Dendritic cell treated with granulocyte-macrophage colony-stimulating factor and Interleukin-4, amounts not matched to agents 40 ng/mL and 50 ng/mL, for 4 days (primary cell): ENCODE results near the gene CTPS2.

Source experiments
- H3K27ac Mint-ChIP-seq: one replicate; pipeline ENCODE4 v1.8.0; 2022; ENCODE audit warnings: mild to moderate bottlenecking, mixed read lengths
- H3K27me3 Mint-ChIP-seq: one replicate; pipeline ENCODE4 v1.8.0; 2022; ENCODE audit warnings: mild to moderate bottlenecking, mixed read lengths
- H3K36me3 Mint-ChIP-seq: one replicate; pipeline ENCODE4 v1.8.0; 2022; ENCODE audit warnings: low read depth, mixed read lengths
- H3K4me1 Mint-ChIP-seq: one replicate; pipeline ENCODE4 v1.8.0; 2022; ENCODE audit warnings: low read depth, mixed read lengths
- H3K4me3 Mint-ChIP-seq: one replicate; pipeline ENCODE4 v1.8.0; 2022; ENCODE audit warnings: mild to moderate bottlenecking, moderate library complexity, mixed read lengths
- H3K9me3 Mint-ChIP-seq: one replicate; pipeline ENCODE4 v1.8.0; 2022; ENCODE audit warnings: mixed read lengths
- intact Hi-C: fragments of 100-400 bp; cut with micrococcal nuclease; formaldehyde crosslinking; loops from one replicate; pipeline ENCODE4 v1.15.0; 2022

The CTPS2 gene

DNA sequence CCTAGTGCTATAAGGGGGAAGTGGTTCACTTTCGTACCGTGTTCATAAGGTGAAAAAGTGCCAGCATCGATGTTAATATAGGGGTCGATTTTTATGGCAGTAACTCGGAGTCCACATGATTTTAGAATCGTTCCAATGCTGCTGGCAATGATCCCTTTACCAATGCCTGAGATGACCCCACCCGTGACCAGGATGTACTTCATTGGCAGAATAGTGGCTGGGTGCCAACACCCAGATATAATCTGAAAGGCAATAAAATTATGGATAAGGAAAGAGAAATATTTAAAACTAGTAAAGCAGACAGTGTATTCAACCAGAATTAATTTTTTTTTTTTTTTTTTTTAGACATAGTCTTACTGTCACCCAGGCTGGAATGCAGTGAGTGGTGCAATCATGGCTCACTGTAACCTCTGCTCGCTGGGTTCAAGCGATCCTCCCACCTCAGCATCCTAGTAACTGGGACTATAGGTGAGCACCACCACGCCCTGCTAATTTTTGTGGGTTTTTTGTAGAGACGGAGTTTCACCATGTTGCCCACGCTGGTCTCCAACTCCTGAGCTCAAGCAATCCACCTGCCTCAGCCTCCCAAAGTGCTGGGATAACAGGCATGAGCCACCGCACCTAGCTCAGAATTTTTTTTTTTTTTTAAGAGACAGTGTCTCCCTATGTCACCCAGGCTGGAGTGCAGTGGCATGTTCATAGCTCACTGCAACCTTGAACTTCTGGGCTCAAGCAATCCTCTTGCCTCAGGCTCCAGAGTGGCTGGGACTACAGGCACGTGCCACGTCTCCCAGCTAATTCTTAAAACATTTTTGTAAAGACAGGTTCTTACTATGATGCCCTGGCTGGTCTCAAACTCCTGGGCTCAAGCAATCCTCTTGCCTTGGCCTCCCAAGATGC is 9.5 kb downstream of the CTPS2 start:
- H3K4me3 Mint-ChIP-seq: no peak overlapping the region
- intact Hi-C loops: no loop called here
- no peak overlapping the region for H3K27ac Mint-ChIP-seq
- no peaks in the 10 kb centered on the region for H3K4me1 Mint-ChIP-seq
- no peaks in the 10 kb centered on the region for H3K27me3 Mint-ChIP-seq
- H3K36me3 Mint-ChIP-seq: peaks cover 26% of the 10 kb centered on the region
- no peaks in the 10 kb centered on the region for H3K9me3 Mint-ChIP-seq

DNA sequence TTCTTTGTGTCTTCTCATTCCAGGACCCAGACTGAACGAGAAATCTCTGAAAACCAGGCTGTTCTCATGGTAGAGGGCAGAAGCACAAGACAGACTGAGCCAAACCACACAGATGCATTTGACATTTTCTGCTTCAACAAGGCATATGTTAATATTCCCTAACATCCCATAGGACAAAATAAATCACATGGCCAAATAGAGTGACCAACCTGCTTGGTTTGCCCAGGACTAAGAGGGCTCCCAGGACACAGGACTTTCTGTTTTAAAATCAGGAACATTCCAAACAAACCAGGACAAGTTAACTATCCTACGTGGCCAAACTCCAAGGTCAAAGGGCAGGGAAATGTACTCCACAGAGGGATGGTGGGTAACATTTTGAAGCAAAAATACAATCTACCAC is 11.7 kb downstream of the CTPS2 start:
- no peaks in the 10 kb centered on the region for H3K9me3 Mint-ChIP-seq
- no peak overlapping the region for H3K27ac Mint-ChIP-seq
- intact Hi-C loops: no loop called here
- no peaks in the 10 kb centered on the region for H3K27me3 Mint-ChIP-seq
- H3K4me3 Mint-ChIP-seq: no peak overlapping the region
- H3K36me3 Mint-ChIP-seq: peaks cover 28% of the 10 kb centered on the region
- no peaks in the 10 kb centered on the region for H3K4me1 Mint-ChIP-seq

DNA sequence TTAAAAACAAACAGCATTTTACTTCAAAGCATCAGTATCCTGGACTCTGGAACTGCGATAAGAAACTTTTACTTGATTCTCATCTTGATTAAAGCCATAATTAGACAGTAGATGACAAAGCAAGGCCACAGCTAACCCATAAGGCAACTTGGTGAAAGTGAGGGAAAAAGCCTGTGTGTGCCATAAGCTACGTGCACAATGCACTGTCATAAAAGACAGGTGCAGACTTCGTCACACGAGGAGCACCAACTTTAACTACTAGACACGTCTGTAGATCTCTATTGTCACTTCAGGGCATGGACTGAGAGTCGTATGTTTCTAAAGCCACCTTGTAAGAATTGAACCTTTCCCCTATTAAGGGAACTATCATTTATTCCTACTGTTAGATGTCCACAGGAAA is 13.1 kb downstream of the CTPS2 start:
- intact Hi-C loops: loop anchor here (10.0 kb wide), 1 partner anchor 1225 kb away; no protein-coding TSS in a partner anchor
- H3K27me3 Mint-ChIP-seq: no peaks in the 10 kb centered on the region

DNA sequence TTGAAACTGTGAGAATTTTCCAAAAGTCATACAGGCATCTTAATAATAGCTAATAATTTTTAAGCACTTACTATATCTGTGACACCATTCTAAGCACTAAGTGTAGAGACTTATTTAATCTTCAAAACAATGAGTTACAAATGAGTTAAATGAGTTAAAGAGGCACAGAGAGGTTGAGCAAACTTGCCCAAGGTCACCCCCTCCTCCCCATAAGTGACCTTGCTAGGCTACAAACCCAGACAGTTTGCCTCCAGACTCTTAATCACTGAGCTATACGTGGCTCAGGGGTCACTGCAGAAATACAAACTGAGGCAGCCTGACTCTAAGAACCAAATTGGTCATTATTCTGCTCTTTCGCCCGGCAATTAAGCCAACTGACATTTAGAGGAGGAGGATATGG is 15.5 kb downstream of the CTPS2 start:
- no peak overlapping the region for H3K4me3 Mint-ChIP-seq
- no peak overlapping the region for H3K27ac Mint-ChIP-seq
- H3K9me3 Mint-ChIP-seq: no peaks in the 10 kb centered on the region
- H3K36me3 Mint-ChIP-seq: peaks cover 44% of the 10 kb centered on the region
- H3K27me3 Mint-ChIP-seq: no peaks in the 10 kb centered on the region
- intact Hi-C loops: loop anchor here (10.0 kb wide), 1 partner anchor 1222 kb away; no protein-coding TSS in a partner anchor
- H3K4me1 Mint-ChIP-seq: no peaks in the 10 kb centered on the region

More for the DNA sequence above, 13.1 kb downstream of the CTPS2 start:
- Mint-ChIP-seq H3K27ac (no peak overlapping the region), H3K4me1 (no peaks in the 10 kb centered on the region), H3K36me3 (peaks cover 30% of the 10 kb centered on the region), H3K4me3 (no peak overlapping the region), H3K9me3 (no peaks in the 10 kb centered on the region)

DNA sequence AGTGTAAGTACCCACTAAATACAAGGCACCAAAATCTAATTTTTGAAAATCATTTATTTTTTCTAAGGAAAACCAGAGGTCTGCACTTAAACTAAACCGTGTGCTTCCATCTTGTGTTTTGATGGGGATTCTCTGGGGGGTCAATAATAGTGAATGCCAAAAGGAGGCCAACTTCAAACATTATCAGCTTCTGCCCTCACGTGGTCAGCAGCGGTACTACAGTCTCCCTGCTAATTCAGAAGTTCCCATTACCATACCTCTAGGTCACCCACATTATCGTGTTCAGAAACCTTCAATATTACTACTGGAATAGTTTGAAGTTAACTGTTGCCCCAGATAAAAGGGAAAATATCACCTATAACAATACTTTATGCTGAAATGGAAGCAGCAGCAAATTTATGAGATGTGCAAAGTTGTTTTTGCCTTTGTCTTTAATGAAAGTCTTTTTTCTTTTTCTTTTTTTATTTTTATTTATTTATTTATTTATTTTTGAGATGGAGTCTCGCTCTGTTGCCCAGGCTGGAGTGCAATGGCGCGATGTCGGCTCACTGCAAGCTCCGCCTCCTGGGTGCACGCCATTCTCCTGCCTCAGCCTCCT is 17.3 kb downstream of the CTPS2 start:
- no peaks in the 10 kb centered on the region for H3K27me3 Mint-ChIP-seq
- no peaks in the 10 kb centered on the region for H3K4me1 Mint-ChIP-seq
- H3K27ac Mint-ChIP-seq: no peak overlapping the region
- intact Hi-C loops: loop anchor here (10.0 kb wide), 1 partner anchor 1220 kb away; no protein-coding TSS in a partner anchor
- H3K36me3 Mint-ChIP-seq: peaks cover 56% of the 10 kb centered on the region
- no peak overlapping the region for H3K4me3 Mint-ChIP-seq
- no peaks in the 10 kb centered on the region for H3K9me3 Mint-ChIP-seq

DNA sequence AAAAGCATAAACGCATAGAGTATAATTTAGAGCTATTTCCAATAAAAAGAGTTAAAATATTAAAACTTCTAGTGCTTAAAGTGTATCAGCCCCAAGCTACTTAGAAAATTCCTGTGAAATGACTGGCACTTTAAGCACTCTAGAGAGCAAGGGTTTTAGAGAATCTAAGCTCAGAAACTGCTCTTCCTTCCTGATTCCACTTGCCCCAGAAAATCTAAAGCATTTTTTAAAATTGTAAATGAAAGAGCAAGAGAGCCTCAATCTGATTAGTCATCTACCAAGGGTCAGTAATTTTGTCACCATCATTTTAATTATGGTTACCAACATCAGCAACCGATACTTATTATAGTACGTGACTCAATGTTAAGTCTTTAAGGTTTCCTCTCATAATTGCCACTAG is 25.0 kb downstream of the CTPS2 start:
- intact Hi-C loops: no loop called here
- Mint-ChIP-seq H3K27ac (no peak overlapping the region), H3K36me3 (peaks cover 66% of the 10 kb centered on the region)

DNA sequence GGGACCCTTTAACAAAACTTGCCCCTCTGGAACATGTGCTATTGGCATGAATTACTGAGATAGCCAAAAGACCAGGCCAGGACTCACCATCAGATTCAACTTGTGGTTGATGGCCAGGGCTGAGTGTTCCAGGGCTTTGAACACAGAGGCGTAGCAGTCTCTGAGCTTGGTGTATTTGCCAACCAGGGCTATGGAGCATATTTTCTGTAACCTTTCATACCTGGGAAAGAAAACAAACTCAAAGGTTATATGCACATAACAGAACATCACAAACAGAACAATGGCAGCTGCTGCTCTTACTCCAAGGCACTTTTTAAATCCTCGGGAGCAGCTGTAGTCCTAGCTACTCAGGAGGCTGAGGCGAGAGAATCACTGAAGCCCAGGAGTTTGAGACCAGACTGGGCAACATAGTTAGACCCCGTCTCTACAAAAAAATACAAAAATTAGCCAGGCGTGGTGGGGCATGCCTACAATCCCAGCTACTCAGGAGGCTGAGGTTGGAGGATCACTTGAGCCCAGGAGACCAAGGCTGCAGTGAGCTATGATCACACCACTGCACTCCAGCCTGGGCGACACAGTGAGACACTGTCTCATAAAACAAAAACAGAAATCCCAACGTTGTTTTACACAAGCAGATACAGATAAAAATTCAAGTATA is 29.3 kb downstream of the CTPS2 start:
- Mint-ChIP-seq H3K36me3 (peaks cover 60% of the 10 kb centered on the region), H3K9me3 (no peaks in the 10 kb centered on the region), H3K27me3 (no peaks in the 10 kb centered on the region), H3K4me1 (no peaks in the 10 kb centered on the region), H3K27ac (no peak overlapping the region), H3K4me3 (no peak overlapping the region)
- intact Hi-C loops: no loop called here

More for the DNA sequence above, 25.0 kb downstream of the CTPS2 start:
- H3K27me3 Mint-ChIP-seq: no peaks in the 10 kb centered on the region
- H3K9me3 Mint-ChIP-seq: no peaks in the 10 kb centered on the region
- H3K4me1 Mint-ChIP-seq: no peaks in the 10 kb centered on the region
- no peak overlapping the region for H3K4me3 Mint-ChIP-seq

DNA sequence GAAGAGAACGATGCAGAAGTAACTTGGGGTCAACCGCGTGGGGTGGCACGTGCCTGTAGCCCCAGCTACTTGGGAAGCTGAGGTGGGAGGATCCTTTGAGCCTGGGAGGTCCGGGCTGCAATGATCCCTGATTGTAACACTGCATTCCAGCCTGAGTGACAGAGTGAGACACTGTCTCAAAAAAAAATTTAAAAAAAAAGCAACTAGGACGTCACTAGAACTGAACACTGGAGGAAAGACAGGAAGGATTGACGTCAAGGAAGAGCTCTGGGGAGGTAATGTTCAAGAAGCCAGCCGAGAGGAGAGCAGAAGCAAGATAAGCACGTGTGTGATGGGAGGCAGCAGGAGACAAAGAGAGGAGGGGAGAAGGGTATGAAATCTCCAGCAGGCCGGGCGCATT is 33.8 kb downstream of the CTPS2 start:
- H3K9me3 Mint-ChIP-seq: no peaks in the 10 kb centered on the region
- no peak overlapping the region for H3K27ac Mint-ChIP-seq
- H3K36me3 Mint-ChIP-seq: peaks cover 51% of the 10 kb centered on the region
- H3K4me1 Mint-ChIP-seq: no peaks in the 10 kb centered on the region
- H3K27me3 Mint-ChIP-seq: no peaks in the 10 kb centered on the region
- intact Hi-C loops: no loop called here
- H3K4me3 Mint-ChIP-seq: no peak overlapping the region

DNA sequence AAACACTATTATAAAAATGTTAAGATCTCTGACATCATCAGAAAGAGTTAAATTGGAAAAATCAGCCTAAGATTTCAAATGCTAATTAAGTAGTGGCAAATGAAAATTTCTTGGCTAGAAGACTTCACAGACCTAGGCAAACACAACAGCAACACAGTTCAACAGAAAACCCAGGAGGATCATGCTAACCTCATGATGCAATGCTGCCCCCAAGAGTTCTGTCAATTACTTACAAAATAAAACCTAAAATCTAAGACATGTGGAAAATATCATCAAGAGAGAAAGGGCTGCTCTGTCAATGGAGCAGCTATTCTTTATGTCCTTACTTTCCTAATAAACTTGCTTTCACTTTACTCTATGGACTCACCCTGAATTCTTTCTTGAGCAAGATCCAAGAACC is 41.5 kb downstream of the CTPS2 start:
- intact Hi-C loops: loop anchor here (2.0 kb wide), 1 partner anchor 234 kb away; no protein-coding TSS in a partner anchor
- no peaks in the 10 kb centered on the region for H3K27me3 Mint-ChIP-seq
- no peak overlapping the region for H3K4me3 Mint-ChIP-seq
- no peak overlapping the region for H3K27ac Mint-ChIP-seq
- no peaks in the 10 kb centered on the region for H3K4me1 Mint-ChIP-seq
- no peaks in the 10 kb centered on the region for H3K9me3 Mint-ChIP-seq
- peaks cover 45% of the 10 kb centered on the region for H3K36me3 Mint-ChIP-seq

DNA sequence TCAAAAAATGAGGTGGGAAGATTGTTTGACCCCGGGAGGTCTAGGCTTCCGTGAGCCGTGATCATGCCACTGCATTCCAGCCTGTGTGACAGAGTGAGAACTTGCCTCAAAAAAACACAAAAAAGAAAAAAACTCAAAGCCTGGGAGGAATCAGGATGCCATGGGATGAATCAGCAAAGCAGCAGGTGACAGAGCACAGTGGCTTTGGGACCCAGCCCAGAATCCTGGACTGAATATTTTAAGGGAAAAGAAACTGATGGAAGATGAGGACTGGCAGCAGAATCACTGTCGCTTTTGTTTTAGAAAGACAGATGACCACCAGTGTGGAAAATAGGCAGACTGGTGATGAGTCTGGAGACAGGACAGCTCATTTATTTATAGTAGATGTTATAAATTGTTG is 45.9 kb downstream of the CTPS2 start:
- intact Hi-C loops: no loop called here
- no peaks in the 10 kb centered on the region for H3K27me3 Mint-ChIP-seq
- H3K27ac Mint-ChIP-seq: no peak overlapping the region
- peaks cover 65% of the 10 kb centered on the region for H3K36me3 Mint-ChIP-seq
- no peak overlapping the region for H3K4me3 Mint-ChIP-seq
- no peaks in the 10 kb centered on the region for H3K9me3 Mint-ChIP-seq
- no peaks in the 10 kb centered on the region for H3K4me1 Mint-ChIP-seq

DNA sequence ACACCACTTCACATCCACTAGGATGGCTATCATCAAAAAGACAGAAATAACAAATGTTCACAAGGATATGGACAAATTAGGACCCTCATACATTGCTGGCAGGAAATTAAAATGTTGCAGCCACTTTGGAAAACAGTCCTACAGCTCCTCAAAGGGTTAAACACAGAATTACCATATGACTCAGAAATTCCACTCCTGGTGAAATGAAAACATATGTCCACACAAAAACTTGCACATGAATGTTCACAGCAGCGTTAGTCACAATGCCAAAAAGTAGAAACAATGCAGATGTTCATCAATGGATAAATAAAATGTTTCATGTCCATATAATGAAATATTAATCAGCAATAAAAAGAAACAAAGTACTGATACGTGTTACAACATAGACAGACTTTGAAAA is 47.4 kb downstream of the CTPS2 start:
- no peaks in the 10 kb centered on the region for H3K27me3 Mint-ChIP-seq
- intact Hi-C loops: no loop called here
- peaks cover 65% of the 10 kb centered on the region for H3K36me3 Mint-ChIP-seq
- no peaks in the 10 kb centered on the region for H3K9me3 Mint-ChIP-seq
- H3K27ac Mint-ChIP-seq: no peak overlapping the region
- no peak overlapping the region for H3K4me3 Mint-ChIP-seq
- H3K4me1 Mint-ChIP-seq: no peaks in the 10 kb centered on the region

DNA sequence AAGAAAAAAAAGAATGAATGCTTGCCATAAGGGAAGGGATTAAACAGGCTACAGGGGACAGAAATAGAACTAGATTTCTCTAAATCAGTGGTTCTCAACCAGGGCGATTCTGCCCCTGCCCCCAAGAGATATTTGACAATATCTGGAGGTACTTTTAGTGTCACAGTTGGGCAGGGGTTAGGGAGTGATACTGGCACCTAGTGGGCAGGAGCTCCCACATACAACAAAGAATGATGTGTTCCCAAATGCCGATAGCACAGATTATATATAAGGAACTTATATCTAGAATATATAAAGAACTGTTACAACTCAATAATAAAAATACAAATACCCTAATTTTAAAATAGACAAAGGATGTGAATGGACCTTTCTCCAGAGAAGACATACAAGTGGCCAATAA is 47.8 kb downstream of the CTPS2 start:
- no peaks in the 10 kb centered on the region for H3K9me3 Mint-ChIP-seq
- H3K36me3 Mint-ChIP-seq: peaks cover 61% of the 10 kb centered on the region
- intact Hi-C loops: no loop called here
- no peaks in the 10 kb centered on the region for H3K4me1 Mint-ChIP-seq
- H3K27me3 Mint-ChIP-seq: no peaks in the 10 kb centered on the region
- H3K4me3 Mint-ChIP-seq: no peak overlapping the region
- H3K27ac Mint-ChIP-seq: no peak overlapping the region

DNA sequence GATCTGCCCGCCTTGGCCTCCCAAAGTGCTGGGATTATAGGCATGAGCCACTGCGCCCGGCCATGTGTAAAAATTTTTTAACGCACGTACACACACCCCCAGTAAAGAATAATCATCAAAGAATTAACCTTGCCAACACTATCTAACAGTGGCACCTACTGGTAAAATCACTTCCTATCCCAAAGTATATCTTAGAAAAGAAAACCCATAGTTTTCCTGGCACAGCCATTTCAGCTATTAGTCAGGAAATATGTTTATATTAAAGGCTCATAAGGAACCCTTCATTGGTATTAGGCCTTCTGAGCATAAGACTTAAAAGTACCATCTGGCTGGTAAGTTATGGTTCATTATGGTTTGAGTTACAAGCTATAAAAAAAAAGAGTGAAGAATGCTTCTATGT is 48.4 kb downstream of the CTPS2 start:
- H3K9me3 Mint-ChIP-seq: no peaks in the 10 kb centered on the region
- H3K4me3 Mint-ChIP-seq: no peak overlapping the region
- intact Hi-C loops: no loop called here
- peaks cover 60% of the 10 kb centered on the region for H3K36me3 Mint-ChIP-seq
- no peaks in the 10 kb centered on the region for H3K27me3 Mint-ChIP-seq
- no peaks in the 10 kb centered on the region for H3K4me1 Mint-ChIP-seq
- no peak overlapping the region for H3K27ac Mint-ChIP-seq

DNA sequence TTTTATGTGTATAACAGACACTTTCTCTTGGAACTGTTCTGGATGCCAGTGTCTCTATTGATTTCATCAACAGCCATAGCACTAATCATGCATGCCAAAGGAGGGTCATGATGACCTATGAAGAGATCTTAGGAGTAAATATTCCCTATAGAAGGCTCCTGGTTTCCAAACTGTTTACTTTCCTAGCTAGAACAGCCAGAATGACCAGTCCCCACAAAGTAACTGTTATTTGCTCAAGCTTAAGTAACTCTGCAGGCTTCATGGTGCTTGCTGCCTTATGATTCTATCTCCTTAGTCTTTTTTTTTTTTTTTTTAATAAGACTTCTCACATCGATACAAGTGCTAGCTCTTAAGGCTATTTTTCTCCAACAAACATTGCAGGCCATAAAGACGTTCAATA is 50.1 kb downstream of the CTPS2 start:
- Mint-ChIP-seq H3K27me3 (no peaks in the 10 kb centered on the region), H3K4me3 (no peak overlapping the region), H3K36me3 (peaks cover 48% of the 10 kb centered on the region), H3K4me1 (no peaks in the 10 kb centered on the region), H3K27ac (no peak overlapping the region), H3K9me3 (no peaks in the 10 kb centered on the region)
- intact Hi-C loops: no loop called here
